ENCODE data around the gene LEMD2.

Gene LEMD2

DNA sequence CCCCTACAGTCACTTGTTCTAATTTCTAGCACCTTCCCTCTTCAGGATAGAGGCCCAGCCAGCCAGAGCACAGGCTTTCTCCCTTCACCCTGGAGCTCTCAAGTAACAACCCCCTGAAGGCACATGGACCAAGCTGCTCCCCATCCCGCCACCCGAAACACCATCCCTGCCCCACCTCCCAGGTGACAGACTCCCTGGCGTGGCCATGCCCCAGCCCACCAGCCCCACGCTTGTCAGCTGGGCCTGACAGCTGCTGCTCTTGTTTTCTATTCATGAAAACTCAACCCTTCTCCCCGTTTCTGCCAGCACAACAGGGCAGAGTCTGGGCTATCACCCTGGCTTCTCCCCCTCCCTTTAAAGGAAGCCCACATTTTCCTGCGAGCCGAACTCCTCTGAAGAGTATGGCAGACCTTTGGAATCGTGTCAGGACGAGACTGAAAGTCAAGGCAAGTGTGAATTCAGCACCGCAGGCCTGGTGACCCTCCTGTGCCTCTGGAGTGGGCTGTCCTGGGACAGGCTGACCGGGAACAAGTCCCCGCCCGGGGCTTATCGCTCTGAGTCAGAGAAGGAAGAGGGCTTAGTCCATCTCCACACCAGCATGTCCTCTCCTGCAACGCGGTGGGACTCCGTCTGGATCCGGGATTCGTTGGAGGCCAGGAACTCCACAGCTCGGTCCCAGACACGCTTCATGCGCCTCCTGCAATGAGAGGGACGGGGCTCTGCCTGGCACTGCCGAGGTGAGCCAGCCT, 16.7 kb downstream of the LEMD2 start:
- no peak for DNase-seq

DNA sequence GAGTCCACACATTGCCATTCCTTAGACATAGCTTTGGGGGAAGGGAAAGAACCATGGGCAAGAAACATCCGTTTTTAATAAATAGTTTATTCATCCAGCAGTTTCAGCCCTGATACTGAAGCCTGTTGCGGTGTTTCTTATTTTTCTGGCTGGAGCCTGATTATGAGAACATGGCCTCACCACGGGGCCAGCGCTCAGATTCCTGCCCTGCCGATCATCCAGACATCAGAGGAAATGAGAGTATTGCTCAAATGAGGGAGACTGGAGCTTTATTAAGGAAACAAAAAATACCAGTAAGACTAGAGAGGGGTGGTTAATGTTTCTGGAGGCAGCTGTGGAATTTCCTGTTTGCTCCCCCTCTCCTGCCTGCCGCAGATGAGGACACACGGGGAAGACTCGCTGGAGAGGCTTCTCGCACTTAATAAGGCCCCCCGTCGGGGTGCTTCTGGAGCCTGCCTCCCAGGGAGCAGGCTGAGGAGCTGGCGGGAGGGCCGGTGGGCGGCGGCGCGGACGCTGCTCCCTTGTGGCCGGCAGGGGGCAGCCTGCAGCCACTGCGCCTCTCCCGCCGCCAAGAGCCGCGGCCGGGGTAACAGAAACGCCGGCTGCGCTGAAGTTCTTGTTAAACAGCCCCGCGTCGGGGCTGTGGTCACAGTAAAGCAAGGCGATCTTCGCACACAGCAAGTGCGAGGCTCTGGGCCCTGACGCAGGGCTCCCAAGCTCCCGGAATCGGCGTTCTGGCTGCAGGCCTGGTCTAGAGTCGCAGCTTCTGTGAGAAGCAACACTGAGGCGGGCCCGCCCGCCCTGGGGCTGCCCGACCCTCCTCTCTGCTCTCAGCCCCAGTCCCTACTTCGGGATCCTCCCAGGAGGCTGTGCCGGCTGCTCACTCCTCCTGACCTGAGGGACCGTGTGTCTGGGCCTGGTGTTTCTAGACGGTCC, 17.5 kb downstream of the LEMD2 start:
- DNase-seq = peak; percentile 27

DNA sequence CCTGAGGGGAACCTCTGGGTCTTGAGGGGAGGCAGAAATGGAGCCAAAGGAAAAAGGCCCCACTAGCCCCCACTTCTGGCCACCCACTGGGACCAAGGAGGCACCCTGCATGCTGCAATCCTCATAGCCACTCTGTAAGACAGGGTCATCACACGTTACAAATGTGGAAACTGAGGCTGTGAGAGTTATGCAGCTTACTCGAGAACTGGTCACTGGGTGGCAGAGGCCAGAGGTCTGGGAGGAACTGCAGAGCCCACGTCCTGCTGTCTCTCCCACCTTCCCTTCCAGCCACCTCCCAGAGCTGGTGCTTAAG, 18.1 kb downstream of the LEMD2 start:
- no peak for DNase-seq

- no peak for DNase-seq
These were observed 18.7 kb downstream of the LEMD2 start for GRCh38 chr6:33770124-33770832.

GRCh38 chr6:33769248-33769821, 19.6 kb downstream of the LEMD2 start:
- no peak for DNase-seq

- peak; percentile 62 for DNase-seq
These were observed 20.2 kb downstream of the LEMD2 start for GRCh38 chr6:33768644-33769120.

DNA sequence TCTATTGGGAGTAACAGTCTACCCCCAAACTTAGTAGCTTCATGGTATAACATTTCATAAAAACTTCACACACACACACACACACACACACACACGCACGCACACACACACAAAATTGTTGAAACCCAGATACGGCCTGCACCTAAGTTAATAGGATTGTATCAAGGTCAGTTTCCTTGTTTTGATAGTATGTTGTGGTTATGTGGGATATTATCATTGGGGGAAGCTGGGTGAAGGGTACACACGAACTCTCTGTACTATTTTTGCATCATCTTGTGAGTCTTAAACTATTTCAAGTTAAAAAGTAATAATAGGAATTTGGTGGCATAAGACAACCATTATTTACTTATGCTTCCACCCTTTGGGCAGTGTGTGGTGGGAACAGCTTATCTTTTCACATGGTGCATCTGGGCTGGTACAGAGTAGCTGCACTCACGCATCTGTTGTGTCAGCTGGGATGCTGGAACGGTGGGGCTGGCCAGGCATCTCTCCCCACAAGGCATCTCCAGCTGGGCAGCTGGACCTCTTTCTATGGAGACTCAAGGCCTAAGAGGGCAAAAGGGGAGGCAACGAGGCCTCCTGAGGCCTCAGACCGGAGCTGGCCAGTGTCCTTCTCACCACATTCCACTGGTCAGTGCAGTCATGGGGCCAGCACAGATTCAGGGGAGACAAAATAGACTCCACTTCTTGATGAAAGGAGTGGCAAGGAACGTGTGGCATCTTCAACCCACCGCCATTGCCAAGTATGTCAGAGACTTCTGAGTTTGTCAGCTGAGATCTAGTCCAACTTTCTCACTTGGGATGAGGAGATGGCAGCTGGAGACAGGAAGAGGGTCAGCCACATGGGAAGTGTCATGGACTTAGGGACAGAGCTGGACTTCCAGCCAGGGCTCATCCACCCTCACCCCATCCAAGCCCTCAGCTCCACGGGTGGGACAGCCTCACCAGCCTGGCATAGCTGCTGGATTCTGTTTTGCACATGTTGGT, 21.7 kb downstream of the LEMD2 start:
- no peak for DNase-seq

DNA sequence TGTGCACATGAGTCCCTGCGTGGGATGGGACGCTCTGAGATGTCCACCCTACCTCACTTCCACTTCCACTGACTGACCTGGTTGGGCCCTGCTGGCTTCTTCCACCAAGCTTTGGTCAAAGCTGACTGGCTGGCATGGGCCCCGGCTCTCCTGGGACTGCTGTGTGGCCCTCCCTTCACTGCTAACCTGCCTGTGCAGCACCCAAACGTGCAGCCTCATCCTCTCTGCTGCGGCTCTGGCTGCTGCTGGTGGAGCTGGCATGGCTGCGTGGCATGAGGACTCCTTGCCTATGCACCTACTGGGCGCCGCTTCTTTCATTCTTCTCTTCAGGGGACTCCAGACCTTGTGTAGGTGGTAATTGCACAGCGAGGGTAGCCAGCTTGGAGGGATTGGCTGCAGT, 23.6 kb downstream of the LEMD2 start:
- no peak for DNase-seq

- no peak for DNase-seq
These were observed 24.9 kb downstream of the LEMD2 start for GRCh38 chr6:33764036-33764435.

- DNase-seq = no peak
These were observed 25.4 kb downstream of the LEMD2 start for GRCh38 chr6:33763483-33763882.

DNA sequence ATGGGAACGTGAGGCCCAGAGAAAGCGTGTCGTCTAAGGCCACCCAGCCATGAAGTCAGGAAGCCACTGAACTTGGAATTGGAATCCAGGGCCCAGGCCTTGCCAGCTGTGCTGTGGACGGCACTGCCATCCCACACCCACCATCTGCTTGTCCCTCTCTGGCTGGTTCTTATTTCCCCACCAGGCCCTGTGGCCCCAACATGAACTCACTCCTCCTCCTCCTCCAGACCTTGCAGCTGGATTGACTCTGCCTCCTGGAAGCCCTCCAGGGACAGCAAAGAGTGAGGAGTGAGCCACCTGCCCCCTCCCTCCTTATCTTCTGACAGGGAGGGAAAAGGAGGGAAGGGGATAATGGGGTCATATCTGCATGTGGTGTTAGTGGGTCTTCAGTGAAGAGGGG, 26.2 kb downstream of the LEMD2 start:
- no peak for DNase-seq

- no peak for DNase-seq
These were observed 26.9 kb downstream of the LEMD2 start for GRCh38 chr6:33761922-33762629.

DNA sequence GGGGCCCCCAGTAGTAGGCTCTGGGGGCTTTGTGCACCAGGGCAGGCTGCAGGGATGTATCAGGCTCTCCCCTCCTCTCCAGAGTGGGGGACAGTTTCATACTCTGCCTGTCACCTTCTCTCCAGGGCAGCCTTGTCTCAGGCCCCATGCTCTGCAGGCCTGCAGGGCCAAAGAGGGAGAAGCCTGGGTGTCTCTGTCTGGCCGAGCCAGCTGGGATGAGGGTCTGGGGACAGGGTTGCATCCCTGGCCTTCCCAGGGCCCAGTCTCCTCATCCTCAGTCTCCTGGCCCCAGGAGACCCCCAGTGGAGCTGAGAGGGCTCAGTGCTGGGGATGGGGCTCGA, 27.4 kb downstream of the LEMD2 start:
- no peak for DNase-seq

DNA sequence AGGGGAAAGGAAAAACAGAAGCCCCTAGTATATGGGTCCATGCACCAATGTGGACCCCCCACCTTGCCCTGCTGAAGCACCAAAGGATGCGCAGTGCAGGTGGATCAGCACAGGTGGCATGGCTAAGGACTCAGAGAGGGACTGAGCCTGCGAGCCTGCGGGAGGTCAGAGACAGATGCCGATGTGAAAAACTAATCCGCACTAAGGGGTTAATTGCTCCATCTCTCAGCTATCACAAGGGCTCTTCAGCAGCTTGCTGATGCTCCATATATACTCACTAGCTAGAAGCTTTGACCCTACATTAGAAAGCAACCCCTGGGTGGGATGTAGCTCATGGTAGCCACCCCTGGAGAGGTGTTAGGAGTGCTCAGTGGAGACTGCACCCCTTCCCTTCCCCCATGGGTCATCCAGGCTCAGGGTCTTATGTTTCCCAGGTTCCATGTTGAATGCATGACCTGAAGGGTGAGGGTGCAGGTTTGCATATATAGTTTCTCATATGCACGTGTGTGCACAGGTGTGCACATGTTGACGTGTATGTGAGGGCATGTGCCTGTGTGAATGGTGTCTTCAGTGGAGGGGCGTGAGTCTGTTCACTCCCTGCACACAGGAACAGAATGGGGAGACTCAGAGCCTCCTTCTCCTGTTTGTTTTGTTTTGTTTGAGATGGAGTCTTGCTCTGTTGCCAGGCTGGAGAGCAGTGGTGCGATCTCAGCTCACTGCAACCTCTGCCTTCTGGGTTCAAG, 28.9 kb downstream of the LEMD2 start:
- no peak for DNase-seq

- no peak for DNase-seq
These were observed 30.1 kb downstream of the LEMD2 start for GRCh38 chr6:33758815-33759216.

GRCh38 chr6:33757906-33758305, 31.0 kb downstream of the LEMD2 start:
- no peak for DNase-seq

DNA sequence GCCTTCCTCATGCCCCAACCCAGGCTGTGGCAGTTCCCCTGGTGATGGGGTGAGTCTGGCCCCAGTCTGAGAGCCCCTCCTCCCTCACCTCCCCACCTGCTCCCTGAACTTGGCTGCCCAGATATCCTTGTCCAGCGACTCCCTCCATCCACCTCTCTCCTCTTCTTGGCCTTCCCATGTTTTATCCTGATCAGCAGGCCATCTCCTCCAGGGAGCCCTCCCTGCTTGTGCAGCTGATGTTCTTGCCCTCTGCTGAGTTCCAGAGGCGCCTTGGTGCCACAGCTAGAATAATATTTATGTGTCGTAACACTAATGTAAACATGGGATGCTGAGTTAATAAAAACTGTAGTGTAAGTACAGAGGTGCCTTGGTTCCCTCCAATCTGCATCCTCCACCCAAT, 31.8 kb downstream of the LEMD2 start:
- no peak for DNase-seq

GRCh38 chr6:33756211-33756954, 32.5 kb downstream of the LEMD2 start:
- DNase-seq = no peak

DNA sequence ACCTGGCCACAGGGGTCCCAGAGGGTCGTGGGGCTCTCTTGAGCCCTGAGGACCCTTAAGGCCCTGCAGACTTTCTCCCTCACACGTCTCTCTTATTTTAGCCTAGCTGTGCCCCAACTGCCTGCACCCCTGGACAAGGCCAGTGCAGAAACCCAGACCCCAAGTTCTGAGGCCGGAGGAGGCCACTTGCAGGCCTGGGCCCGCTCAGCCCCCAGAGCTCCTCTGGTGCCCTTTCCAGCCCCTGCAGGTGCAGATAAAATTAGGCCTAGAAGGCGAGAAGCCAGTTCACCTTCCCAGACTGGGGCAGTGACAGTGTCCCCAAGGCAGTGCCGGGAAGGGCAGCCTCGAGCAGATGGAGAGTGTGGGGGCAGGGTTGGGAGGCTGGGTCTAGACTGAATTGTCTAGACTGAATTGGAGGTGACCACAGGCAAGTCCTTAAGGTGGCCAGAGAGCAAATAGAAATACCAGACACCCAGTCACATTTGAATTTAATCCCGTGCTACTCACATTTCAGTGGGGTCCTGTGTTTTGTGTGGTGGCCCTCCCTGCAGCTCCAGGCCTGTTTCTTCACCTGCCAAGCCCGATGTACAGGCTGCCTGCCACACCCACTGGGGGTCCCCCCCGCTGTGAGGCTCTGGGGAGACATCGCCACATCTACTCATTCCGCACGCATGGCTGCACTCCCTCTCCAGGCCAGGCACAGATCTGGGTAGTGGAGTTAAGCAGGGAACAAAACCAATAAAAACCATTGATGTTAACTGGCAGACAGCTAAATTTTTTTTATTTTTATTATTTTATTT, 33.7 kb downstream of the LEMD2 start:
- no peak for DNase-seq
